ENCODE measurements around the gene TINAGL1.
"Not testable (repeated sequence)": the region's sequence is repeated elsewhere in the genome, so short reads cannot be mapped to it uniquely, and the experiment has no call there.

The TINAGL1 gene

DNA sequence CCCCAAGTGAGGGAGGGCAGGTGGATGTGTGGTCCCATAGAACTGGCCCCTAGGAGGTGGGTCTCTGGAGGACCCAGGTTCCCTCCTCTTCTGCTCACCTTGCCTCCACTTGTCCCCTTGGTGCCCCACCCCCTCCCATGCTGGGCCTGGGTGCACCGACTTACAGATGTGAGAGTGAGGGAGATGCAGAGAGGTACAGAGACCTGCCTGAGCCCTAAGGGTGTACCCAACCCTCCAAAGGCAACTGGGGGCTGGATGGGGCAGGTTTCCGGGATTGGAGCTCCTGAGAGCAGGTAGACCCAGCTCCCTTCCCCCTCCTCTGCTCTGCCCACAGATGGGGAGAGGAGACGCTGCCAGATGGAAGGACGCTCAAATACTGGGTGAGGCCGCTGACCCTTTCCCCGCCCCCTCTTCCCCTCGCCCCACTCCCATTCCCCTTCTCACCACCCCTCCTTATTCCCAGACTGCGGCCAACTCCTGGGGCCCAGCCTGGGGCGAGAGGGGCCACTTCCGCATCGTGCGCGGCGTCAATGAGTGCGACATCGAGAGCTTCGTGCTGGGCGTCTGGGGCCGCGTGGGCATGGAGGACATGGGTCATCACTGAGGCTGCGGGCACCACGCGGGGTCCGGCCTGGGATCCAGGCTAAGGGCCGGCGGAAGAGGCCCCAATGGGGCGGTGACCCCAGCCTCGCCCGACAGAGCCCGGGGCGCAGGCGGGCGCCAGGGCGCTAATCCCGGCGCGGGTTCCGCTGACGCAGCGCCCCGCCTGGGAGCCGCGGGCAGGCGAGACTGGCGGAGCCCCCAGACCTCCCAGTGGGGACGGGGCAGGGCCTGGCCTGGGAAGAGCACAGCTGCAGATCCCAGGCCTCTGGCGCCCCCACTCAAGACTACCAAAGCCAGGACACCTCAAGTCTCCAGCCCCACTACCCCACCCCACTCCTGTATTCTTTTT lies 10.3 kb downstream of the TINAGL1 start:
- peaks cover 22% of the 10 kb centered on the region for H3K27me3 ChIP-seq (ENCODE audit: insufficient read depth, low read length)
- WGBS, result 93% methylated on average over 47 of the region's 47 CpGs
- no peak overlapping the region for H3K4me3 ChIP-seq (ENCODE audit: low read length)
- H3K9me3 ChIP-seq (ENCODE audit: insufficient read depth, low read depth, low read length), result no peaks in the 10 kb centered on the region
- H3K4me1 ChIP-seq (ENCODE audit: insufficient read depth, low read length), result peaks cover 13% of the 10 kb centered on the region
- no peak overlapping the region for H3K9ac ChIP-seq (ENCODE audit: low read depth, low read length)
- H3K36me3 ChIP-seq (ENCODE audit: insufficient read depth, low read length), result no peaks in the 10 kb centered on the region
- H3K27ac ChIP-seq (ENCODE audit: low read depth, low read length), result no peak overlapping the region

DNA sequence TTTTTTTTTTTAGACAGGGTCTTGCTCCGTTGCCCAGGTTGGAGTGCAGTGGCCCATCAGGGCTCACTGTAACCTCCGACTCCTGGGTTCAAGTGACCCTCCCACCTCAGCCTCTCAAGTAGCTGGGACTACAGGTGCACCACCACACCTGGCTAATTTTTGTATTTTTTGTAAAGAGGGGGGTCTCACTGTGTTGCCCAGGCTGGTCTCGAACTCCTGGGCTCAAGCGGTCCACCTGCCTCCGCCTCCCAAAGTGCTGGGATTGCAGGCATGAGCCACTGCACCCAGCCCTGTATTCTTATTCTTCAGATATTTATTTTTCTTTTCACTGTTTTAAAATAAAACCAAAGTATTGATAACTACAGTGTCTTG lies 11.0 kb downstream of the TINAGL1 start:
- H3K36me3 ChIP-seq (ENCODE audit: insufficient read depth, low read length); H3K27ac ChIP-seq (ENCODE audit: low read depth, low read length); H3K4me3 ChIP-seq (ENCODE audit: low read length); H3K9ac ChIP-seq (ENCODE audit: low read depth, low read length); H3K9me3 ChIP-seq (ENCODE audit: insufficient read depth, low read depth, low read length): not testable (repeated sequence)
- Histone ChIP-seq H3K4me1 (ENCODE audit: insufficient read depth, low read length) (peaks cover 13% of the 10 kb centered on the region), H3K27me3 (ENCODE audit: insufficient read depth, low read length) (peaks cover 22% of the 10 kb centered on the region)
- WGBS, result 98% methylated on average over 5 of the region's 5 CpGs

DNA sequence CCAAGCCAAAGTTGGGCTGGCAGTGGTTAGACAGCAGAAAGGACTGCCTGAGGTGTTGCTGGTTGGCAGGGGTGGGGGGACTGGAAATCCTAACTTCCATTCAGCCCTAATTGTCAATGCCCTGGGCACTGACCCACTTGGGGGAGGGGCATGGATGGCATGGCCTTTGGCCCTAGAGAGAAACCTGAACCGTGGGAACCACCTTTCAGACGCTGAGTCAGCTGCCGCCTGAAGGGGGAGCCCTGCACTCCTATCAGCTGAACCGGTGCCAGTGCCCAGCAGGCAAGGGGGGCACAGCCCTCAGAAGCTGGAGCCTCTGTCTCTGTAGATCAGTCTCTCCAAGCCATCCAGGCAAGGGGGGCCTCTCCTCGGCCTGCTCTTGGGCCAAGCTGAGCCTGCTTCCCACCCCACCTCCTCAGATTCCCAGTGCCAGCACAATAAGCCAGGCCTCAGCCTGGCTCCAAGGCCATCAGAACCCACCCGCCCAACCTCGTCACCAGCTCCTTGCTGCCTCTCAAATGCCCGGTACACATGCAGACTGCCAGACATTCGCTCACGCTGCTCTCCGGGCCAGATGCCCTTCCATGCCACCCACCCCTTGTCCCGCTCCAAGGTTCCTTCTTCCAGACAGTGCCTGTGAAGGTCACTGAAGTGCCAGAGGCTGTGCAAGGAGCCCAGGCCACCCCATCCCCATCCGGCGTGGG lies 11.6 kb downstream of the TINAGL1 start:
- Histone ChIP-seq H3K4me1 (ENCODE audit: insufficient read depth, low read length) (peaks cover 13% of the 10 kb centered on the region), H3K27ac (ENCODE audit: low read depth, low read length) (no peak overlapping the region), H3K36me3 (ENCODE audit: insufficient read depth, low read length) (no peaks in the 10 kb centered on the region), H3K27me3 (ENCODE audit: insufficient read depth, low read length) (peaks cover 22% of the 10 kb centered on the region), H3K4me3 (ENCODE audit: low read length) (no peak overlapping the region), H3K9ac (ENCODE audit: low read depth, low read length) (no peak overlapping the region), H3K9me3 (ENCODE audit: insufficient read depth, low read depth, low read length) (no peaks in the 10 kb centered on the region)
- 59% methylated on average over 14 of the region's 14 CpGs for WGBS

DNA sequence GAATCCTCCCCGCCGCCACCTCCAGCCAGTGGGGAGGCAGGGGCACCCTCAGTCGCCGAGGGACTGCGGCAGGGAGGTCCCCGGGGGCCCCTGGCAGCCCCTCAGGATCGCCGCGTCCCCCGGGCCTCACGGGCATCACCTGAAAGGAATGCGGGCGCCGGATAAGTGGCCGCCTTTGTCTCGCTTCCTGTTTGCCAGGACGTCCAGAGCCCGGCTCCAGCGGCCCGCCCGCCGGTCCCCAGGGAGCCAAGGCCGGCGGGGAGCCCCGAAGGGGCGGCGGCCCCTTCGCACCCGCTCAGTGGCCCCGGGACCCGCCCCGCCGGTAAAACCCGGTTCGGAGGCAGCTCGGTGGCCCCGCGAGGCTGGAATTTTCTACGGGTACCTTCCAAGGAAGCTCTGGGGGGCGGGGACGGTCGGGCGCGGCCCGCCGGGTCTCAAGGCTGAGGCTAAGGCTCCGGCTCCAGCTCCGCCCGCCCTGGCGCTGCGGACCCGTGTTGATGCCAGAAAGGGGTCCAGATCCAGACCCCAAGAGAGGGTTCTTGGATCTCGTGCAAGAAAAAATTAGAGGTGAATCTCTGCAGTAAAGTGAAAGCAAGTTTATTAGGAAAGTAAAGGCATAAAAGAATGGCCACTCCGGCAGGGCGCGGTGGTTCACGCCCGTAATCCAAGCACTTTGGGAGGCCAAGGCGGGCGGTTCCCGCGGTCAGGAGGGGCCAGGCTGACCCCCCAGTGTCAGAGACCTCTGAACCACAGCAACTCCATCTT lies 12.6 kb downstream of the TINAGL1 start:
- no peaks in the 10 kb centered on the region for H3K36me3 ChIP-seq (ENCODE audit: insufficient read depth, low read length)
- H3K9ac ChIP-seq (ENCODE audit: low read depth, low read length), result peak overlapping the region; percentile 73
- peaks cover 22% of the 10 kb centered on the region for H3K27me3 ChIP-seq (ENCODE audit: insufficient read depth, low read length)
- peaks cover 13% of the 10 kb centered on the region for H3K4me1 ChIP-seq (ENCODE audit: insufficient read depth, low read length)
- no peak overlapping the region; the same call in 1 of the 2 replicates for H3K27ac ChIP-seq (ENCODE audit: low read depth, low read length)
- no peaks in the 10 kb centered on the region for H3K9me3 ChIP-seq (ENCODE audit: insufficient read depth, low read depth, low read length)
- peak overlapping the region; percentile 55 for H3K4me3 ChIP-seq (ENCODE audit: low read length)
- 16% methylated on average over 62 of the region's 62 CpGs for WGBS

DNA sequence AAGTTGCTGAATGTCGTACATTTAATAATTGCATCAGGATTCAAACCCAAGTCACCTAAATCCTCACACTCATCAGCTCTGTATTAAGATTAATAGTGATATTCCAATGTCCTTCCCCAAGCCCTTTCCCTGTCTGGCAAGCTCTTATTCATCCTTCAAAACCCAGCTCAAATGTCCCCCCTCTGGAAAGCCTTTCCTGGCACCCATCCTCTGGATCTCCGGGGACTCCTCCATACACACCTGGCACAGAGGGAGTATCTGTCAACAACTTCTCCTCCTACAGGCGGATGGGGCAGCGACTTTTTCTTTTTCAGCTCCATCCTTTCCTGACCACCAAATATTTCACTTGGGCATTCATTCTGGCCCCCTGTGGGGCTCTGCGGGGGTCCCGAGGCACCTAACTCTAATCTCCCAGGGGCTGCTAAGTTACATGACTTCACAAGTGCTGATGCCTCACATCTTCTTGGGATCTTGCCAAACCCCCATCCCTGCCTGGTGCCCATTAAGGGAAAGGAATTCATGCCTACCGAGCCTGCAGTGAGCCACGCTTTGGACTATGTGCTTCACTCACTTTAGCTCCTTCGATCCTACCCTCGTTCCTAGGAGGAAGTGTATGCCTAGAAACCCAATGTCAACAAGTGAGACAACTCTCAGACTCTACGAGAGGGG lies 15.2 kb downstream of the TINAGL1 start:
- no peaks in the 10 kb centered on the region for H3K36me3 ChIP-seq (ENCODE audit: insufficient read depth, low read length)
- H3K4me1 ChIP-seq (ENCODE audit: insufficient read depth, low read length), result peaks cover 13% of the 10 kb centered on the region
- H3K4me3 ChIP-seq (ENCODE audit: low read length), result no peak overlapping the region
- H3K27ac ChIP-seq (ENCODE audit: low read depth, low read length), result no peak overlapping the region
- no peak overlapping the region for H3K9ac ChIP-seq (ENCODE audit: low read depth, low read length)
- 72% methylated on average over 11 of the region's 11 CpGs for WGBS
- H3K9me3 ChIP-seq (ENCODE audit: insufficient read depth, low read depth, low read length), result no peaks in the 10 kb centered on the region
- peaks cover 22% of the 10 kb centered on the region for H3K27me3 ChIP-seq (ENCODE audit: insufficient read depth, low read length)

DNA sequence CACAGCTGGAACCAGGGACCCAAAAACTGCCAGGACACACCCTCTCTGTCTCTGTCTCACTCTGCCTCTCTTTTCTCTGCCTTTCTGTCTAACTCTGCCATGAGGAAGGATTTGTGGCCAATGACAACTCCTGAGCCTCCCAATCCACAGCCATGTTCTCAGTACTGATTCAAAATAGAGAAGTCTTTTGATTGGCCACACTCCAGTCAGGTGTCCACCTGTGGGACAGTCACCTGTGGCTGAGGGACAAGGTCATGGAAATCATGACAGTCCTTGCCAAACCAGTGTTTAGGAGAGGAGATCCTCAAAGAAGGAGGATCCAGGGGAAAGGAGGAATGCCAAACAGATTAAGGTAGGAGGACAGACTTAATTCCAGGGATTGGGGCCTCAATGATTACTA lies 15.8 kb downstream of the TINAGL1 start:
- no peaks in the 10 kb centered on the region for H3K36me3 ChIP-seq (ENCODE audit: insufficient read depth, low read length)
- no peaks in the 10 kb centered on the region for H3K9me3 ChIP-seq (ENCODE audit: insufficient read depth, low read depth, low read length)
- no peak overlapping the region for H3K4me3 ChIP-seq (ENCODE audit: low read length)
- peaks cover 22% of the 10 kb centered on the region for H3K27me3 ChIP-seq (ENCODE audit: insufficient read depth, low read length)
- H3K4me1 ChIP-seq (ENCODE audit: insufficient read depth, low read length), result peaks cover 13% of the 10 kb centered on the region
- H3K27ac ChIP-seq (ENCODE audit: low read depth, low read length), result no peak overlapping the region
- H3K9ac ChIP-seq (ENCODE audit: low read depth, low read length), result no peak overlapping the region

DNA sequence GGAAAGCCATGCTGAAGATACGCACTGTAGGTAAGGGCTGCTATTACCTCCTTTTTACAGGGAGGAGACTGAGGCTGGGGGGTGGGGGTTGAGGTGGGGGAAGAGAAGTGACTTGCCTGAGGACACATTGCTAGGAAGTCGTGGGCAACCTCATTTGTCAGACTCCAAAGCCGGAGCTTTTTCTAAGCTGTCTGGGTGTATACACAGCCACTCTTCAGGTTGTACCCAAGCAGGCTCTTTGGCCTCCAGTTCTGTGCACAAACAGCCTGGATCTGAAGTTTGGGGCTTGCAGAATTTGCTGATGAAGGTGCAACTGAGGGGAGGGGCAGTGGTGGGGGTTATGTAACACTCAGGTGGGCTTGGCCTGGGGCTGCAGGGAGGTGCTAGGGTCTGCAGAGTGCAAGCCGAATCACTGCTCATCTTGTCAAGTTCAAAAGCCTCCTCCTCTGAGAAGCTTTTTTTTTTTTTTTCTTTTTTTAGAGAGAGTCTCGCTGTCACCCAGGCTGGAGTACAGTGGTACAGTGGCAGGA lies 16.9 kb downstream of the TINAGL1 start:
- Histone ChIP-seq H3K9ac (ENCODE audit: low read depth, low read length) (no peak overlapping the region), H3K36me3 (ENCODE audit: insufficient read depth, low read length) (no peaks in the 10 kb centered on the region), H3K27me3 (ENCODE audit: insufficient read depth, low read length) (peaks cover 20% of the 10 kb centered on the region), H3K4me1 (ENCODE audit: insufficient read depth, low read length) (peaks cover 9% of the 10 kb centered on the region), H3K9me3 (ENCODE audit: insufficient read depth, low read depth, low read length) (no peaks in the 10 kb centered on the region), H3K4me3 (ENCODE audit: low read length) (no peak overlapping the region), H3K27ac (ENCODE audit: low read depth, low read length) (no peak overlapping the region)
- WGBS, result 88% methylated on average over 5 of the region's 5 CpGs

DNA sequence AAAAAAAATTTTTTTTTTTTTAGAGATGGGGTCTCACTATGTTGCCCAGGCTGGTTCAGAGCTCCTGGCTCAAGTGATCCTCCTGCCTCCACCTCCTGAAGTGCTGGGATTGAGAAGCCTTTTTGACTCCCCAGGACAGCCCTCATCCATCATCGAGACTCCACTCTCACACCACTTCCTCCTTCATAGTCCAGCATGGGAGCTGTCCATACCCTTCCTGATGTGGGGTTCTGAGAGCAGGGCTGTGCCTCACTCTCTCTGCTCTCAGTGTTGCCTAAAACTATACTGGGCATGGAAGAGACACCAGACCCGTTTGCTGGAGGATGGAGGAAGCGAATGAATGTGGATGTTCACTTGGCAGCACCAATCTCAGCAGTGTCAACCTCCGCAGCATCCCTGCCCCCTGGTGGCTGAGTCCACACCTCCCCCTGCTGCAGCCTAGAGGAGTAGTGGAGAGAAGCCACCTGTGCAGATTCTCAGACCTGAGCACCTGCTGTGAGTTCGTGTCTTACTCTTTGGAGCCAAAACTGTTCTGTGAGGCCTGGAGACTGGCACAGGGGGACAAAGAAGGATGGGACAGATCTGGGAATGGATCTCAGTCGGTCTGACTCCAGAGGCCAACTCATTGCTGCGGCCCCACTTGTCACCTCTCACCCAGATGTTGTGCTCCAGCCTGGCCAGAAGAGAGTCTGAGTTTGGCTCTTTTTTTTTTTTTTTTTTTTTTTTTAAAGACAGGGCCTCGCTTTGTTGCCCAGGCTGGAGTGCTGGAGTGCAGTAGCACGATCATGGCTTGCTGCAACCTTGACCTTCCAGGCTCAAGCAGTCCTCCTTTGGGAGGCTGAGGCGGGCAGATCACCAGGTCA lies 17.7 kb downstream of the TINAGL1 start:
- Histone ChIP-seq H3K36me3 (ENCODE audit: insufficient read depth, low read length) (no peaks in the 10 kb centered on the region), H3K27ac (ENCODE audit: low read depth, low read length) (no peak overlapping the region), H3K4me3 (ENCODE audit: low read length) (no peak overlapping the region), H3K9ac (ENCODE audit: low read depth, low read length) (no peak overlapping the region), H3K4me1 (ENCODE audit: insufficient read depth, low read length) (peaks cover 4% of the 10 kb centered on the region; the same call in 1 of the 2 replicates), H3K9me3 (ENCODE audit: insufficient read depth, low read depth, low read length) (no peaks in the 10 kb centered on the region), H3K27me3 (ENCODE audit: insufficient read depth, low read length) (peaks cover 12% of the 10 kb centered on the region)
- WGBS, result 52% methylated on average over 9 of the region's 10 CpGs

- no peak overlapping the region for H3K9ac ChIP-seq (ENCODE audit: low read depth, low read length)
- H3K4me3 ChIP-seq (ENCODE audit: low read length), result no peak overlapping the region
- 77% methylated on average over 4 of the region's 4 CpGs for WGBS
- H3K9me3 ChIP-seq (ENCODE audit: insufficient read depth, low read depth, low read length), result no peaks in the 10 kb centered on the region
- H3K36me3 ChIP-seq (ENCODE audit: insufficient read depth, low read length), result no peaks in the 10 kb centered on the region
- no peaks in the 10 kb centered on the region for H3K4me1 ChIP-seq (ENCODE audit: insufficient read depth, low read length)
- H3K27me3 ChIP-seq (ENCODE audit: insufficient read depth, low read length), result no peaks in the 10 kb centered on the region; the same call in 1 of the 2 replicates
- no peak overlapping the region for H3K27ac ChIP-seq (ENCODE audit: low read depth, low read length)
Measured at GRCh38 chr1:31595836-31596736, 19.8 kb downstream of the TINAGL1 start.

All from HUES64 (cell line).